GM18867 (cell line): ENCODE data around the gene OR51S1.
"Not testable (repeated sequence)": the region's sequence is repeated elsewhere in the genome, so short reads cannot be mapped to it uniquely, and the experiment has no call there.

ENCODE experiments used
- ATAC-seq: cut with Tn5 transposase; IDR thresholded peaks from one replicate; pipeline ENCODE4 v1.9.1; 2021; ENCODE audit warnings: mild to moderate bottlenecking, moderate library complexity; ENCODE audit not compliant: unreplicated experiment

Gene OR51S1, protein sequence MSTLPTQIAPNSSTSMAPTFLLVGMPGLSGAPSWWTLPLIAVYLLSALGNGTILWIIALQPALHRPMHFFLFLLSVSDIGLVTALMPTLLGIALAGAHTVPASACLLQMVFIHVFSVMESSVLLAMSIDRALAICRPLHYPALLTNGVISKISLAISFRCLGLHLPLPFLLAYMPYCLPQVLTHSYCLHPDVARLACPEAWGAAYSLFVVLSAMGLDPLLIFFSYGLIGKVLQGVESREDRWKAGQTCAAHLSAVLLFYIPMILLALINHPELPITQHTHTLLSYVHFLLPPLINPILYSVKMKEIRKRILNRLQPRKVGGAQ

DNA sequence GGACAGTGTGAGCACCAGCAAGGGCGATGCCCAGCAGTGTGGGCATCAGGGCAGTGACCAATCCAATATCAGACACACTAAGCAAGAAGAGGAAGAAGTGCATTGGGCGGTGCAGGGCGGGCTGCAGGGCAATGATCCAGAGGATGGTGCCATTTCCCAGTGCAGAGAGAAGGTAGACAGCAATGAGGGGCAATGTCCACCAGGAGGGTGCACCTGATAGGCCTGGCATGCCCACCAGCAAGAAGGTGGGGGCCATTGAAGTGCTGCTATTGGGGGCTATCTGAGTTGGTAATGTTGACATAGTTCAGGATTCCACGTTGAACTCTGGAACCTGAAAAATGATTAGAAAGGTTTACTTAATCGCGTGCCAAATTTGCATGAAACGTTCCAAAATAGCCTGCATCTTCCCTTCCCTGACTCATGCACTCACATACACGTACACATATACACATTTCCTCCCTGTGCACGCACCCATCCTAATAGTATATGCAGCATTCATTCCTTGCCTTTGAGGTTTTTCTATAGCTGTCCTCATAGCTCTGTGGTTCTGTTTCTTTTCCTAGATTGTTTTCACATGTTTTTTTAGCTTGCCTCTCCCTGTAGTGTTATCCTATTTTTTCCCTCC is at the start of gene OR51S1:
OR51S1 (minus strand) TSS at position 301 of the 625 bp plus-strand sequence; CDS start at position 301, 0 bp downstream.
- ATAC-seq: no peak

DNA sequence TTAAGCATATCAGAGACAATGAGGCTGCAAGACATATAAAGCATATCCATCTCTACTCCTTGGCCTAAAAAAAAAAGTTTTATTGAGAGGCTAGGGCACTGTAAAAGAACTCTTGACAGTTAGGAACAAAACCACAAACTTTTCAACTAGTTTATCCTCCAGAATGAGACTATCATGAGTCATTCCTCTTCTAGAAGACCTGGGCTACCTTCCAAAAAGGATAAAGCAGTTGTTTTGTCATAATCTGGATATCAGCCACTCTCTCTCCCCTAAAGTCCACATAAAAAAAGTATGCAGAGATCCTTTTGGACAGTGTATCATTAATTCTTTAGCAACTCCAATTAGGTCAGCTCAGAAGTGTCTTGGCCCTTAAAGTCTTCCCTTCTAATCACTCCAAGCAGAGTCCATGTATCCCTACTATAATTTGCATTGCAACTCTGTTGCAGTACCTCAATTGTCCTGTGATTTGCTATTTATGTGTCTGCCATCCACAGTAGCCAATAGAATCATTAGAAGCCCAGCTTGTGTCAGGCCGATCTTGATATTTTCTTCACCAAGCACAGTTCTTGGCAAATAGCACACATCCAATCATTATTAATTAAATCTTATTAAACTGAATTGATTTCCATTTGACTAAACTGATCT is 43.1 kb upstream of the OR51S1 start:
- ATAC-seq: no peak

DNA sequence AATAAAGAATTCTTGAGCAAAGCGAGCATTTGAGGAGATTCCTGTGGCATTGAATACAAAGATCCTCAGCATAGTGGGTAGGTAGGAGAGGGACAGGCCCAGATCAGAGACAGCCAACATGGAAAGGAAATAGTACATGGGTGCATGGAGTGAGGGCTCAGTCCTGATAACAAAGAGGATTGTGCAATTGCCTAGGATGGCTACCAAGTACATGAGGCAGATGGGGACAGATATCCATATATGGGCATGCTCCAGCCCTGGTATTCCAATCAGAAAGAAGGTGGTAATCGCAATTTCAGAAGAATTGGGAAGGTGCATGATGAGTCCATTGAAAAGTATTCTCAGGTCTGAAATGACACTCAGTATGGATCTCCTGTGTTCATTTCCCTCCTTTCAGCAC is 41.3 kb upstream of the OR51S1 start:
- no peak for ATAC-seq

DNA sequence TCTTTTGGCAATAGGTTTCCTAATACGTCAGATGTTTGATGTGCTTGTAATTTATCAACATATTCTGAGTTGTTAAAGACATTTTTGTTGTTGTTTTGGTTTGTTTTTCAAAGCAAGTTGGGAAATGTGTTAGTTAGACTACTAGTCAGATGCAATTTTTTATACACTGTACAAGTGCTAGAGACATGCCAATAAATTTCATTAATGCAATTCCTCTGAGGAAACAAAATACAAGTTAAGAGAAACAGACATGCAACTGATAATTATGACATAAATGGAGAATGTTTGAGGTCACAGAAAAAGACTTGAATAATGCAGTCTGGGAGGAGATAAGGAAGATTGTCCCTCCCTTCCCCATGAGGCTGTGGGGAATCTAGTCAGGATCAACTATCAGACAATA is 38.6 kb upstream of the OR51S1 start:
- no peak for ATAC-seq

DNA sequence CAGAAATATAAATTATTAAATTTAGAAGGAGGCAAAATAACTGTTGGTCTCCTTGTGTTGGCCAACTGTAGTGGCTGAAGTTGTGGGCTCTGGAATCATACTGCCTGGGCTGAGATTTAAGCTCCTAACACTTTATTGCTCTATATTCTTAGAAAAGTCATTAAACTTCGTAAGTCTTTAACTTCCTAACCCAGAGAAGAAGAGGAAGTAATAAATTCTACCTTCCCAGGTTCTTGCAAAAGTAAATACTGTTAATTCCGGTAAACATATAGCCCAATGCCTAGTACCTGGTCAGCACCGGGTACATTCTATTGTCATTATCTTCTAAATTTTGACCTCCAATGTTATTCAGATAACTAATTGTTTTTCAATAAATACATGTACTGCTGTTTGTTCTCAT is 37.2 kb upstream of the OR51S1 start:
- no peak for ATAC-seq

DNA sequence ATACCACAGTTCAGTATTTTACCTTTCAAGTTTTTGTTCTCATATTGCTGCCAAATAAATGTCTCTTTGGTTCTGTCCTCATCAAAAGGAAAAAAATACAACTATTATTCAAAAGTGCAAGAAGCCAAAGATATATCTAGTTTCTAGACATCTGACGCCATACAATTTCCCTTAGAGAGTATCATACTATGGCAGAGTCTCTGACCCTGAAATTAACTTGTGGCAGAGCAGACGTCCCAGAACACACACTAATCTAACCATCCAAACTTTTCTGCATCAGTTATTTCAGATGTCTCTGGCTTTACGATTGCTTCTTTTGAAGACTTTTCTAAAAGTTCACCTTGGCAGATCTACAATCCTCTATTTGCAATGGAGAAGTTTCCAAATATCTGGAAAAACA is 35.4 kb upstream of the OR51S1 start:
- no peak for ATAC-seq

DNA sequence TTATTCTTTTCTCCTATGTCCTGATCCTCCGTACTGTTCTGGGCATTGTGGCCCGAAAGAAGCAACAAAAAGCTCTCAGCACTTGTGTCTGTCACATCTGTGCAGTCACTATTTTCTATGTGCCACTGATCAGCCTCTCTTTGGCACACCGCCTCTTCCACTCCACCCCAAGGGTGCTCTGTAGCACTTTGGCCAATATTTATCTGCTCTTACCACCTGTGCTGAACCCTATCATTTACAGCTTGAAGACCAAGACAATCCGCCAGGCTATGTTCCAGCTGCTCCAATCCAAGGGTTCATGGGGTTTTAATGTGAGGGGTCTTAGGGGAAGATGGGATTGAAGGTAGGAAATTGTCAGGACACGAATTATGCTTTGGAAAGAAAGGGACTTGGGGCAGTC is 33.5 kb upstream of the OR51S1 start:
- no peak for ATAC-seq

DNA sequence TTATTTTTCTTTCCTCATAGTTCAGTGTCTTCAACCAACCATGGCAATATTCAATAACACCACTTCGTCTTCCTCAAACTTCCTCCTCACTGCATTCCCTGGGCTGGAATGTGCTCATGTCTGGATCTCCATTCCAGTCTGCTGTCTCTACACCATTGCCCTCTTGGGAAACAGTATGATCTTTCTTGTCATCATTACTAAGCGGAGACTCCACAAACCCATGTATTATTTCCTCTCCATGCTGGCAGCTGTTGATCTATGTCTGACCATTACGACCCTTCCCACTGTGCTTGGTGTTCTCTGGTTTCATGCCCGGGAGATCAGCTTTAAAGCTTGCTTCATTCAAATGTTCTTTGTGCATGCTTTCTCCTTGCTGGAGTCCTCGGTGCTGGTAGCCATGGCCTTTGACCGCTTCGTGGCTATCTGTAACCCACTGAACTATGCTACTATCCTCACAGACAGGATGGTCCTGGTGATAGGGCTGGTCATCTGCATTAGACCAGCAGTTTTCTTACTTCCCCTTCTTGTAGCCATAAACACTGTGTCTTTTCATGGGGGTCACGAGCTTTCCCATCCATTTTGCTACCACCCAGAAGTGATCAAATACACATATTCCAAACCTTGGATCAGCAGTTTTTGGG is 33.0 kb upstream of the OR51S1 start, which contains the start of gene OR51T1:
OR51T1 (plus strand) TSS at position 41 of the 641 bp plus-strand sequence; CDS start at position 41, 0 bp downstream.
- no peak for ATAC-seq

DNA sequence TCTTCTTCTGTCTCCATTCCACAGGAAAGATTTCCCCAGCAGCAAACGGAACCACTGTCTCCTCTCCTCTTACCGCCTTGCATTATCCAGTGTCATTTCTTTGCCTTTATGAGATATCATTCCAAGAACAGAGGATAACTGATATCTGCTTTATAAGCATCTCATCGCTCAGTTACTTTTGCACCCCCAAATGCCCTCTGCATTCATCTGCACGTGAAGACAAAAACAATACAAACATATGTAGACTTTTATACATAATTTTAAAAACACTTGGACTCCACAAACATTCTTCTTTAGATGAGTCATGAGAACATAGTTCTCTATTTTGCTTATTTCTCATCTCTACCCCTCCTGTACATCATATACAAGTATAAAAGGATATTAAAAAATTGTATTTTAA is 32.2 kb upstream of the OR51S1 start:
- ATAC-seq: no peak

DNA sequence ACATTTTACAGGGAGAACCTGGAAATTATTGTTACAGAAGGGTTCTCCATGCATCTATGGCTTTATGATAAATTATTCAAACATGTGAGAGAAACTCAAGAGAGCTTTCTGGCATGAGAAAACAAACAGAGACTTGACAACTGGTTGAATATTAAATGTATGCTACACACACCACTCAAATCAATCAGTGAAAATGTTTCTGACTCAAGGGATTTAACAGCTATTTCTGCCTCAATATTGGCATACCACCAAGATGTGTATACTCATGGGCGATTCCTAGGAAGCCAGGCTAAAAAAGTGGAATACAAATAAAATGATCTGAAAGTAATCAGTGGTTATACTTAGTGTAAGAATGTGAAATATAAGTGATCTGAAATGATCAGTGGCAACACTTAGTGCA is 16.8 kb upstream of the OR51S1 start:
- no peak for ATAC-seq

DNA sequence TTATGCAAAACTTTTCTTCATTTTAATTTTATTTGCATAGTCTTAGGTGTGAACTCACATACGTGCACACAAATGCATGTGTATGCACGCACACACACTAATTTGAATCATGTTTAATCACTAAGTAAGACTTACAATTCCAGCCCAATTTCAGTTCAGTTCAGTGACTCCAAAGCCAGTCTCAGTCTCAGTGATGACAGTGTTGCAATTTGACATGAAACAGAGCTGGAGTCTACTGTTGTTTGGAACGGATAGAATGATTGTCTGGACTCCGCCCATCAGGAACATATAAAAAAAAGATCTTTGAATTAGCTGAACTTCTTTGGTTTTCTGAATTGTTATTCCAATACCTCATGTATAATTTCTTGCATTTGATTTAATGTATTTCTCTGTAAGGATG is 14.9 kb upstream of the OR51S1 start:
- no peak for ATAC-seq

DNA sequence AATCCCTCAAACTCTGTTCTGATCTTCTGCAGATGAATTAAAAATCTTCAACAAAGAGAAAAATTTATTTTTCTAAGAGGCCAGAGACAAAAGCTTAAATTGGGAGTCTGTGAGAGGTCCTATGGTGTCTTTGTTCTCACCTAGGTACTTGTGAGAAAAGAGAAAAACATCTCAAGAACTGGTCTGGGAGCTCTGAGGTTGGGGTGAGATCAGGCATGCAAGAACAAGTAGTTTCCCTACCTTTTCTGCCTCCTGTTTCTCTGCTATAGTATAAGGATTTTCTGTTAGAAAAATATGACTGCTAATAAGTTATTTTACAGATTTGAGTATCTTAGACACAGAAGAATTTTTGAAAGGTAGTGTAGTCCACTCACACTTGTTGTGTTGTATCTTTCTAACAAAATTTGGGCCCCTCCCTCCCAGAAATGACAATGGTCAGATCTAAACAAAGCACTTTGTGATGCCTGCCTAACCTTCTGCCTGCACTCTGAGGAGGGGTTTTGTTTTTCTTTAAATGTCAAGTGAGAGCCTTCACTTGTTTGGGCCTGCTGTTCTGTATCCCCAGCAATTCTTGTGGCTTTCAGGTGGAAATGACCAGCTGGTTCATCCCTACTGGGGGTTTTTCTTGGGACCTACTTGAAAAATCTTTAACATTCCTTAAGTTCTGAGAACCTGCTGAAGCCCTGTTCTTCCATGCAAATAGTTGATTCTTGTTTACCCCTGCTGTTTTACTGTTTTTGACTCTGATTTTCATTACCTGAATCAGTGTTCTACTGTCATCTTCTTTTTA is 13.6 kb upstream of the OR51S1 start:
- no peak for ATAC-seq

DNA sequence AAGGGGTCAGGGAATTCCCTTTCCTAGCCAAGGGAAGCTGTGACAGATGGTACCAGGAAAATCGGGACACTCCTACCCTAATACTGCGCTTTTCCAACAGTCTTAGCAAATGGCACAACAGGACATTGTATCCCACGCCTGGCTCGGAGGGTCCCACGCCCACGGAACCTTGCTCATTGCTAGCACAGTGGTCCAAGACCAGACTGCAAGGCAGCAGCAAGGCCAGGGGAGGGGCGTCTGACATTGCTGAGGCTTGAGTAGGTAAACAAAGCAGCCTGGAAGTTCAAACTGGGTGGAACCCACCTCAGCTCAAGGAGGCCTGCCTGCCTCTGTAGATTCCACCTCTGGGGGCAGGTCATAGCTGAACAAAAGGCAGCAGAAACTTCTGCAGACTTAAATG is 5.3 kb upstream of the OR51S1 start:
- ATAC-seq: not testable (repeated sequence)

DNA sequence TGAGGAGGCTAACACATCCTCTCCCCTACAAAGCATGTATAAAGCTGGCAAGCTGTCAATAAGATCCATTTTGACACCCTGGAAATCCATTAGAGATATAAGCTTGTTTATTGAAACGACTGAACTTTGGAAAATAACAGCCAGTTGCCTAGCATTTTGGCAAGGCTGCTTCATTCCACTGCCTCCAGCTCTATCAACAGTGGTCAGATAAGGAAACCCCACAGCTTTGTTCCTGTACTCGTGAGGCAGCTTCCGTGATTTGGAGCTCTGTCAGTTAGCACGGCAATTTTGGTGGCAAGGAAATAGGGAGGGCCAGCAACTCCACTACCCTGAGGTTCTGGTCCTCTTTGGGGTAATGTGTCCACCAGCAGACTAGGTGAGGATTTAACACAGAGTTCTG is 2.0 kb upstream of the OR51S1 start:
- no peak for ATAC-seq

DNA sequence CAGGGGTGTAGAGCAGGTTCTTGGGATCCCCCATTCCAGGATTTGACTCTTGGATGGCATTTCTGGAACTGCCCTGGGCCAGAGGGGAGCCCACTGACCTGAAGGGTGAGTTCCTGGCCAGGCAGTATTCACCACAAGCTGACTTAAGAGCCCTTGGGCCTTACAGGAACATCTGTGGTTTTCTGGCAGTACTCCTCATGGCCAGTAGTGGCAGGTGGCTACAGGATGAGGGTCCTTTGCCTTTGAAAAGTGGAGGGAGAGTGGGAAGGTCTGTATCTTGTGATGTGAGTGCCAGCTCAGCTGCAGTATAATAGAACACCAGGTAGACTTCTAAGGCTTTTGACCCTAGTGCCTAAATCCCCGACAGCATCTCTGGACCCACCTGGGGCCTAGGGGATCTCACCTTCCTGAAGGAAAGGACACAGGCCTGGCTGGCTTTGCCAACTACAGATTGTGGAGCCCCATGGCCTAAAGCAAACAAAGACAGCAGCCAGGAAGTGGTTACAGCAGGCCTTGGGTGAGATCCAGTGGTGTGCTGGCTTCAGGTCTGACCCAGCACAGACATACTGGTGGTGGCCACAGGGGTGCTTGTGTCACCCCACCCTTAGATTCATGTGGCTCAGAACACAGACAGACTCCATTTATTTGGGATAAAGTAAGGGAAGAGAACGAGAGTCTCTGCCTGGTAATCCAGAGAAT is 9.0 kb downstream of the OR51S1 start:
- ATAC-seq: no peak

DNA sequence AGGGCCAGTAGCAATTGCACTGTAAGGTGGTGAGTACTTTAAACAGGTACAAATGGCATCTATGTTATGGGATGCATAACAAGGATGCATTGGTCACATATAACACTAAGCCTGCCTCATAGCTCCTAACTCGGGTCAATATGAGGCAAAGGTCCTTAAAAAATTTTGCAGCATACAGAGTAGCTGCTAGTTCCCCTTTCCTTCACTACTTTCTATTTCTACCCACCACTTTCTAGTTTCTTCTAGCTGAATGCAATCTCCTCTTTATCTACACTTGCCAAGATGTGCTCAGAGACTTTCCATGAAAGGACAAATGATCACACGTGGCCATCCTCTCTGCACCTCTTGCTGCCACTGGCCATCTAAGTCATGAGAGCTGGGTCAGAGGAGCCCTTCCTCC is 18.1 kb downstream of the OR51S1 start:
- ATAC-seq: no peak

DNA sequence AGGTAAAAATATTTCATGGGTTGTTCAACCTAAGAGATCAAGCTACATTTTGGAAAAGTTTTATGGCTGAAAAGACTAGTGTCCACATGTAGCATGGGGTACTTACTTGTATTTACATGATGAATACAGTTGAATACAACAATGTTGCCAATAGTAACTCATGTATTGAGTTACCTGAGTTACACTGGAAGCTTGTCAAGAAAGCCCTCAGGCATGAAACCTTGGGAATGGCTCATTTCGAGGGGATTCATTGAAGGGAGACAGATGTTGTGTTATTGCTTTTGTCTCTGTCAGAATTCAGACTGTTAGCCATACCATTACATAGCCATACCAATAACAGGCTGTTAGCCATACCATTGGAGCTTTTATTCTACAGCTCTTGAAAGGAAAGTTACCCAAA is 18.7 kb downstream of the OR51S1 start:
- ATAC-seq: no peak

DNA sequence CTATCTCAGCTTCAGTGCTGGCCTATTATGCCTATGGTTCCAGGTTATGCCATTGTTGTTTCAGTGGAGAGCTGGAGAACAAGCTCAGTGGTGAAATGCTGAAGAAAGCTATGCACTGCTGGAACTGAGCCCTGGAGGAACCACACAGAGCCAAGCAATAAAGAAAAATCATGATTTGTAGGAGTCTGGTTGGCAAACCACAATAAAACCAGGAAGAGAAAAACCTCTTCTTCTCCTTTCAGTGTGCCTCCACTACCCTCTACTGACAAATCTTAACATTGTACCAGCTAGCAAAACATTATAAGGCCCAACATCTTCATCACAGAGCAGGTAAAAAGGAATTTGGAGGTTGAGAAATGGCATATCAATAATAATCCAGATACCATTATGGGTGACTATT is 22.6 kb downstream of the OR51S1 start:
- no peak for ATAC-seq

DNA sequence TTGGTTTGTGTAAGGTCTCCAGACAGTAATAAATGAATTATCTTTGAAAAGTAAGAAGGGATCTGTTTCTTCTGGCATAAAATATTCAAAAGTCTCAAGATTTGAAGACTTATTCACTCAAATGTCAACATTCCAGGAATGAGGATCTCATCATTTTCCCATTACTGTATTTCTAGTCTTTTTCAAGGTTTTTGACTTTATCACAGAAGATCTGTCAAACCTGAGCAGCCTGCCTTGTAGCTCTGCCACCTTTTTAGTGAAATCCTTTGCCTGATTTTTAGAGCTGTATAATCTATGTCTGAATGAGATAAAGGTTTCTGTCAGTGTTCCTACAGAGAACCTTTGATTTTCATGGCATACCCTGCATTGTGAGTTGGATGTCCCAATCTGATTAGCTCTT is 23.9 kb downstream of the OR51S1 start:
- ATAC-seq: no peak

DNA sequence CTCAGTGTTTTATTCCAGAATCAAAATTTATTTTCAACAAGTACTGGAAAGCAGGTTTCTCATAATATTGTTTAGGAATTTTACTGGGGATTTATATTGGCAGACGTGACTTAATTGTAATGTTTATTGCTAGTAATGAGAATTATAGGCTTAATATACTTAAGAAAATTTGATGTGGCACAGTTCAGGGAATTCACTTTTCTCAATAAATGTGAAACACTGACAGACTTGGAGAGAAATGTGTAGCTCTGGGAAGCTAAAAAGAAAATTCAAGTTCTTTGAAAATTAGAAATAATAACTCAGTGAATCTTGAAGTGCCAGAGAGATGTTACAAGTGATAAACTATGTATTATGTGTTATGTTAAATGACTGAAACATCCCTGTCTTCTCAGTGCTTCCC is 28.0 kb downstream of the OR51S1 start, which contains the start of gene OR51F2:
OR51F2 (plus strand) TSS at position 301 of the 400 bp plus-strand sequence. CDS start 101 bp downstream, outside the sequence.
- ATAC-seq: no peak
